Peyer's patch (tissue), 4 donors: Measurements from ENCODE around the gene HADH.

Experiments used
- POLR2A ChIP-seq, 2 donors: fragments of 450-650 bp; IDR thresholded peaks; one replicate each; pipeline ENCODE4 v1.5.1; 2017; ENCODE audit warnings: antibody characterized with exemption in 2 of 2, mild to moderate bottlenecking in 2 of 2, moderate library complexity in 2 of 2
- TF ChIP-seq, protein P1 (sequence below), 6 experiments: fragments of 450-650 bp in 4 of 6; fragments of 200-600 bp in 2 of 6; sonication (generic) in 1 of 6; IDR thresholded peaks; one replicate each; pipeline ENCODE4 v1.5.1; 2017 to 2019; ENCODE audit warnings: antibody characterized with exemption in 6 of 6, mild to moderate bottlenecking in 3 of 6, moderate library complexity in 1 of 6

DNA sequence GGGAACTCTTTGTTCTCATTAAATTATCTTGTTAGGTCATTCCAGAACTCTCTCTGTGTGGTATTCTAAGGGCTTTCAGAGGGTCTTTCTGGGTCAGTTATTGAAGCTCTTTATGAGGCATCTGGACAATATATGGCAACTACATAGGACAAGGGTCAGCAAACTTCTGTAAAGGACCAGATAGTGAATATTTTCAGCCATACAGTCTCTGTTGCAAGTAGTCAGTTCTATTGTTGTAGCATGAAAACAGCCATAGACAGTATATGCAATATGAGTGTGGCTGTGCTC is 35.1 kb downstream of the HADH start:
- TF ChIP-seq, protein P1, sequence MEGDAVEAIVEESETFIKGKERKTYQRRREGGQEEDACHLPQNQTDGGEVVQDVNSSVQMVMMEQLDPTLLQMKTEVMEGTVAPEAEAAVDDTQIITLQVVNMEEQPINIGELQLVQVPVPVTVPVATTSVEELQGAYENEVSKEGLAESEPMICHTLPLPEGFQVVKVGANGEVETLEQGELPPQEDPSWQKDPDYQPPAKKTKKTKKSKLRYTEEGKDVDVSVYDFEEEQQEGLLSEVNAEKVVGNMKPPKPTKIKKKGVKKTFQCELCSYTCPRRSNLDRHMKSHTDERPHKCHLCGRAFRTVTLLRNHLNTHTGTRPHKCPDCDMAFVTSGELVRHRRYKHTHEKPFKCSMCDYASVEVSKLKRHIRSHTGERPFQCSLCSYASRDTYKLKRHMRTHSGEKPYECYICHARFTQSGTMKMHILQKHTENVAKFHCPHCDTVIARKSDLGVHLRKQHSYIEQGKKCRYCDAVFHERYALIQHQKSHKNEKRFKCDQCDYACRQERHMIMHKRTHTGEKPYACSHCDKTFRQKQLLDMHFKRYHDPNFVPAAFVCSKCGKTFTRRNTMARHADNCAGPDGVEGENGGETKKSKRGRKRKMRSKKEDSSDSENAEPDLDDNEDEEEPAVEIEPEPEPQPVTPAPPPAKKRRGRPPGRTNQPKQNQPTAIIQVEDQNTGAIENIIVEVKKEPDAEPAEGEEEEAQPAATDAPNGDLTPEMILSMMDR (IDR thresholded peaks at IDR 0.05) = no peak
- TF ChIP-seq POLR2A (IDR thresholded peaks at IDR 0.05) = no peak
